H1 (cell line): ENCODE results near the gene ANKS1A. TPM values are rescaled to one million over a fixed set of nuclear protein-coding genes. Genes with fewer than 3 reads are reported as not detected.

Experiments
- CBX5 ChIP-seq: fragments of 300-800, 300-1000 bp; sonication (generic); IDR thresholded peaks from 2 replicates; pipeline ENCODE4 v1.7.1; 2016; ENCODE audit warnings: antibody characterized with exemption, low read length, low read depth
- EP300 ChIP-seq, 2 experiments: IDR thresholded peaks; 1 replicate in 1 of 2; 2 replicates in 1 of 2; pipeline ENCODE4 v1.6.1; 2011 to 2012; ENCODE audit warnings: low read depth in 2 of 2, low read length in 2 of 2, mild to moderate bottlenecking in 2 of 2, borderline replicate concordance in 1 of 2, inconsistent platforms in 1 of 2, moderate library complexity in 1 of 2
- POLR2A ChIP-seq, 2 experiments: IDR thresholded peaks; 1 replicate in 1 of 2; 2 replicates in 1 of 2; pipeline ENCODE4 v1.6.1; 2011; ENCODE audit warnings: low read depth in 2 of 2, low read length in 2 of 2, mild to moderate bottlenecking in 2 of 2; ENCODE audit errors: control extremely low read depth in 1 of 2
- SRF ChIP-seq: IDR thresholded peaks from 2 replicates; pipeline ENCODE4 v1.6.1; 2011; ENCODE audit warnings: mild to moderate bottlenecking, low read depth, low read length, moderate library complexity
- polyA plus RNA-seq, 7 experiments: library from polyadenylated mRNA; depleted of rRNA in 3 of 7; stranded (reverse) in 5 of 7; unstranded in 2 of 7; fragments of >200 nt in 5 of 7; fragments of 200-250 nt in 2 of 7; gene quantifications; 1 replicate in 5 of 7; 2 replicates in 1 of 7; 4 replicates in 1 of 7; pipeline versions ENCODE4 v1.2.1 to v1.2.3, GENCODE V29; 2011 to 2013; ENCODE audit warnings: missing spikeins in 2 of 7, mixed read lengths in 2 of 7
- total RNA-seq: library from RNA; stranded (reverse); fragmentation: NEBNext Ultra II Directional; extraction: Animal tissue kit (Norgen Biotek cat#: 25700); gene quantifications from 2 replicates; pipeline ENCODE4 v1.2.1, GENCODE V29; 2021
- TF ChIP-seq, protein P1 (sequence below): fragments of 300-600 bp; sonication (generic); IDR thresholded peaks from 2 replicates; pipeline ENCODE4 v1.7.1; 2012; ENCODE audit warnings: low read length, moderate library complexity, mild to moderate bottlenecking, inconsistent platforms; ENCODE audit not compliant: insufficient replicate concordance
- TF ChIP-seq, protein P2 (sequence below), 3 experiments: IDR thresholded peaks; 1 replicate in 2 of 3; 2 replicates in 1 of 3; pipeline versions ENCODE4 v1.5.1 to v1.6.1; 2011; ENCODE audit warnings: low read length in 3 of 3, mild to moderate bottlenecking in 3 of 3, inconsistent platforms in 2 of 3, low read depth in 1 of 3, moderate library complexity in 1 of 3; ENCODE audit not compliant: insufficient read depth in 1 of 3; ENCODE audit errors: control extremely low read depth in 1 of 3

The ANKS1A gene
- total and polyA plus RNA-seq, 2 of the 8 experiments (the other 6 are each of a cell fraction or from before 2014, with no cell fraction given) = 9.8 to 30.9 TPM

DNA sequence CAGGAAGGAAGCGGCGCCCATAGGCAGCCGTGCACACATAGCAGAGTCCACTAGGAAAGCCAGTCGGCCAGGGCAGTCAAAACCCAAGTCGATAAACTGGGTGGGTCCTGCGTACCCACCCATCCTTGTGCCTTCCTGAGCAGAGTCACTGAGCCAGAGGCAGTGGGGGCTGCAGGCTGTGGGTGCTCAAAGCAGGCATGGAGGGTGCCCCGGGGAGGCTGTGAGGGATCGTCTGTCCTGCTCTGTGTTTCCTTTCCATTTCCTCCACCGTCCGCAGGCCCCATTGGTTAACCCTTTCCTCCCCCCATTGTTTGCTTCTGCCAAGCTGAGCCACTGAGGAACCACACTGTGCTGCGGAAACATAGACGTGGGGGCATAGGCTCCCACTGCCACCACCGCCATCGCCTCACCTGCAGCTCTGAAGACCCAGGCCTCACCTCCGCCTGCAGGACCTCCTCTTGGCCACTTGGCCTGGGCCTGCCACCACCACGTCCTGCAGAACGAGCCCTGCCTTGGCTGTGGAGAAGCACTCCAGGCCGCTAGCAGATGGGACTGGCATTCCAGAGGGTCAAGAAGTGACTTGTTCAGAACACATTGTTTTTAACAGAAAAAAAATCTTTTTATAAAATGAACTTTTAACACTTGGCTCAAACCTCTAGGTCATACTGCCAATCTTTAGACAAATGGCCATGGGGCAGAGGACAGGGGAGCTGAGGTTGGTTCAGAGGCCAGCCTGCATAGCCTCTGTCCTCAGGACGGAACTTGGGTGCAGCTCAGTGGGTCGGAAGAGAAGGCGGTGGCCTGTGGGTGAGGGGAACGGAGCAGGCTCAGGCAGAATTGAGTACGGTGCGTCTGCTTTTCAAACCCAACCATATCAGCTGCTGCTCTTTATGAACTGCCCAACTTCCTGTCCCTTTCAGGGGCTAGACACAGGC, 199.5 kb downstream of the ANKS1A start (continued):
- TF ChIP-seq, protein P1, sequence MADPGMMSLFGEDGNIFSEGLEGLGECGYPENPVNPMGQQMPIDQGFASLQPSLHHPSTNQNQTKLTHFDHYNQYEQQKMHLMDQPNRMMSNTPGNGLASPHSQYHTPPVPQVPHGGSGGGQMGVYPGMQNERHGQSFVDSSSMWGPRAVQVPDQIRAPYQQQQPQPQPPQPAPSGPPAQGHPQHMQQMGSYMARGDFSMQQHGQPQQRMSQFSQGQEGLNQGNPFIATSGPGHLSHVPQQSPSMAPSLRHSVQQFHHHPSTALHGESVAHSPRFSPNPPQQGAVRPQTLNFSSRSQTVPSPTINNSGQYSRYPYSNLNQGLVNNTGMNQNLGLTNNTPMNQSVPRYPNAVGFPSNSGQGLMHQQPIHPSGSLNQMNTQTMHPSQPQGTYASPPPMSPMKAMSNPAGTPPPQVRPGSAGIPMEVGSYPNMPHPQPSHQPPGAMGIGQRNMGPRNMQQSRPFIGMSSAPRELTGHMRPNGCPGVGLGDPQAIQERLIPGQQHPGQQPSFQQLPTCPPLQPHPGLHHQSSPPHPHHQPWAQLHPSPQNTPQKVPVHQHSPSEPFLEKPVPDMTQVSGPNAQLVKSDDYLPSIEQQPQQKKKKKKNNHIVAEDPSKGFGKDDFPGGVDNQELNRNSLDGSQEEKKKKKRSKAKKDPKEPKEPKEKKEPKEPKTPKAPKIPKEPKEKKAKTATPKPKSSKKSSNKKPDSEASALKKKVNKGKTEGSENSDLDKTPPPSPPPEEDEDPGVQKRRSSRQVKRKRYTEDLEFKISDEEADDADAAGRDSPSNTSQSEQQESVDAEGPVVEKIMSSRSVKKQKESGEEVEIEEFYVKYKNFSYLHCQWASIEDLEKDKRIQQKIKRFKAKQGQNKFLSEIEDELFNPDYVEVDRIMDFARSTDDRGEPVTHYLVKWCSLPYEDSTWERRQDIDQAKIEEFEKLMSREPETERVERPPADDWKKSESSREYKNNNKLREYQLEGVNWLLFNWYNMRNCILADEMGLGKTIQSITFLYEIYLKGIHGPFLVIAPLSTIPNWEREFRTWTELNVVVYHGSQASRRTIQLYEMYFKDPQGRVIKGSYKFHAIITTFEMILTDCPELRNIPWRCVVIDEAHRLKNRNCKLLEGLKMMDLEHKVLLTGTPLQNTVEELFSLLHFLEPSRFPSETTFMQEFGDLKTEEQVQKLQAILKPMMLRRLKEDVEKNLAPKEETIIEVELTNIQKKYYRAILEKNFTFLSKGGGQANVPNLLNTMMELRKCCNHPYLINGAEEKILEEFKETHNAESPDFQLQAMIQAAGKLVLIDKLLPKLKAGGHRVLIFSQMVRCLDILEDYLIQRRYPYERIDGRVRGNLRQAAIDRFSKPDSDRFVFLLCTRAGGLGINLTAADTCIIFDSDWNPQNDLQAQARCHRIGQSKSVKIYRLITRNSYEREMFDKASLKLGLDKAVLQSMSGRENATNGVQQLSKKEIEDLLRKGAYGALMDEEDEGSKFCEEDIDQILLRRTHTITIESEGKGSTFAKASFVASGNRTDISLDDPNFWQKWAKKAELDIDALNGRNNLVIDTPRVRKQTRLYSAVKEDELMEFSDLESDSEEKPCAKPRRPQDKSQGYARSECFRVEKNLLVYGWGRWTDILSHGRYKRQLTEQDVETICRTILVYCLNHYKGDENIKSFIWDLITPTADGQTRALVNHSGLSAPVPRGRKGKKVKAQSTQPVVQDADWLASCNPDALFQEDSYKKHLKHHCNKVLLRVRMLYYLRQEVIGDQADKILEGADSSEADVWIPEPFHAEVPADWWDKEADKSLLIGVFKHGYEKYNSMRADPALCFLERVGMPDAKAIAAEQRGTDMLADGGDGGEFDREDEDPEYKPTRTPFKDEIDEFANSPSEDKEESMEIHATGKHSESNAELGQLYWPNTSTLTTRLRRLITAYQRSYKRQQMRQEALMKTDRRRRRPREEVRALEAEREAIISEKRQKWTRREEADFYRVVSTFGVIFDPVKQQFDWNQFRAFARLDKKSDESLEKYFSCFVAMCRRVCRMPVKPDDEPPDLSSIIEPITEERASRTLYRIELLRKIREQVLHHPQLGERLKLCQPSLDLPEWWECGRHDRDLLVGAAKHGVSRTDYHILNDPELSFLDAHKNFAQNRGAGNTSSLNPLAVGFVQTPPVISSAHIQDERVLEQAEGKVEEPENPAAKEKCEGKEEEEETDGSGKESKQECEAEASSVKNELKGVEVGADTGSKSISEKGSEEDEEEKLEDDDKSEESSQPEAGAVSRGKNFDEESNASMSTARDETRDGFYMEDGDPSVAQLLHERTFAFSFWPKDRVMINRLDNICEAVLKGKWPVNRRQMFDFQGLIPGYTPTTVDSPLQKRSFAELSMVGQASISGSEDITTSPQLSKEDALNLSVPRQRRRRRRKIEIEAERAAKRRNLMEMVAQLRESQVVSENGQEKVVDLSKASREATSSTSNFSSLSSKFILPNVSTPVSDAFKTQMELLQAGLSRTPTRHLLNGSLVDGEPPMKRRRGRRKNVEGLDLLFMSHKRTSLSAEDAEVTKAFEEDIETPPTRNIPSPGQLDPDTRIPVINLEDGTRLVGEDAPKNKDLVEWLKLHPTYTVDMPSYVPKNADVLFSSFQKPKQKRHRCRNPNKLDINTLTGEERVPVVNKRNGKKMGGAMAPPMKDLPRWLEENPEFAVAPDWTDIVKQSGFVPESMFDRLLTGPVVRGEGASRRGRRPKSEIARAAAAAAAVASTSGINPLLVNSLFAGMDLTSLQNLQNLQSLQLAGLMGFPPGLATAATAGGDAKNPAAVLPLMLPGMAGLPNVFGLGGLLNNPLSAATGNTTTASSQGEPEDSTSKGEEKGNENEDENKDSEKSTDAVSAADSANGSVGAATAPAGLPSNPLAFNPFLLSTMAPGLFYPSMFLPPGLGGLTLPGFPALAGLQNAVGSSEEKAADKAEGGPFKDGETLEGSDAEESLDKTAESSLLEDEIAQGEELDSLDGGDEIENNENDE = no peak
- TF ChIP-seq CBX5 (no peak), POLR2A (IDR thresholded peaks at IDR 0.05; ENCODE audit: control extremely low read depth in 1 of 2, low read depth in 2 of 2, low read length in 2 of 2) (no peak), SRF (no peak), EP300 (IDR thresholded peaks at IDR 0.05; ENCODE audit: borderline replicate concordance in 1 of 2, low read depth in 2 of 2, low read length in 2 of 2) (no peak)
- TF ChIP-seq, protein P2, sequence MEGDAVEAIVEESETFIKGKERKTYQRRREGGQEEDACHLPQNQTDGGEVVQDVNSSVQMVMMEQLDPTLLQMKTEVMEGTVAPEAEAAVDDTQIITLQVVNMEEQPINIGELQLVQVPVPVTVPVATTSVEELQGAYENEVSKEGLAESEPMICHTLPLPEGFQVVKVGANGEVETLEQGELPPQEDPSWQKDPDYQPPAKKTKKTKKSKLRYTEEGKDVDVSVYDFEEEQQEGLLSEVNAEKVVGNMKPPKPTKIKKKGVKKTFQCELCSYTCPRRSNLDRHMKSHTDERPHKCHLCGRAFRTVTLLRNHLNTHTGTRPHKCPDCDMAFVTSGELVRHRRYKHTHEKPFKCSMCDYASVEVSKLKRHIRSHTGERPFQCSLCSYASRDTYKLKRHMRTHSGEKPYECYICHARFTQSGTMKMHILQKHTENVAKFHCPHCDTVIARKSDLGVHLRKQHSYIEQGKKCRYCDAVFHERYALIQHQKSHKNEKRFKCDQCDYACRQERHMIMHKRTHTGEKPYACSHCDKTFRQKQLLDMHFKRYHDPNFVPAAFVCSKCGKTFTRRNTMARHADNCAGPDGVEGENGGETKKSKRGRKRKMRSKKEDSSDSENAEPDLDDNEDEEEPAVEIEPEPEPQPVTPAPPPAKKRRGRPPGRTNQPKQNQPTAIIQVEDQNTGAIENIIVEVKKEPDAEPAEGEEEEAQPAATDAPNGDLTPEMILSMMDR (IDR thresholded peaks at IDR 0.05; ENCODE audit: control extremely low read depth in 1 of 3, insufficient read depth in 1 of 3, low read depth in 1 of 3, low read length in 3 of 3) = peak in 1 of 3 experiments; percentile 2; a peak in 1 of 4 replicates
